Fibroblast of lung (primary cell): ENCODE results near the gene ITPA.
"Not testable (repeated sequence)": the region's sequence is repeated elsewhere in the genome, so short reads cannot be mapped to it uniquely, and the experiment has no call there.

Experiments
- EZH2 ChIP-seq: IDR thresholded peaks from 2 replicates; pipeline ENCODE4 v1.5.1; 2012; ENCODE audit warnings: low read length, control low read depth, mild to moderate bottlenecking; ENCODE audit errors: missing control alignments
- TF ChIP-seq, protein P1 (sequence below), 2 donors: IDR thresholded peaks in 1 of 2; conservative IDR thresholded peaks in 1 of 2; 1 replicate in 1 of 2; 2 replicates in 1 of 2; pipeline ENCODE4 v1.5.1; 2011 to 2012; ENCODE audit warnings: low read length in 2 of 2, control low read depth in 1 of 2, inconsistent platforms in 1 of 2, low read depth in 1 of 2, mild to moderate bottlenecking in 1 of 2

DNA sequence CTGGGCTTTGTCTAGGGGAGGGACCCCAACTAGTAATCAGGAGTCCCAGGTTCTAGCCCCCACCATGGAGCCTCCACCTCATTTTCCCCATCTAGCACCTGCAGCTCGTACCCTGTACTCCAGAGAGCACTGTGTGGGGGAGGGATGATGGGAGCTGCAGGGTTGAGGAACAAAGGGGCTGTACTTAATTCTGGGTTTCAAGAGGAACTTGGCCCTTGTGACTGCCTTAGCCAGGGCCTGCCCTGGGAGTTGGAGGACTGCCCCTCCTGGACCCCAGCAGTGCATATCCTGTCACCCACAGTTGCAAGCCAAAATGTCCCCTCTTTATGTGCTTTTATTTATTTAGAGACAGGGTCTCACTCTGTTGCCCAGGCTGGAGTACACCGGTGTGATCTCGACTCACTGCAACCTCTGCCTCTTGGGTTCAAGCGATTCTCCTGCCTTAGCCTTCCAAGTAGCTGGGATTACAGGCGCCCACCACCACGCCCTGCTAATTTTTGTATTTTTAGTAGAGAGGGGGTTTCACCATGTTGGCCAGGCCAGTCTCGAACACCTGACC, 6.1 kb downstream of the ITPA start:
- TF ChIP-seq, protein P1, sequence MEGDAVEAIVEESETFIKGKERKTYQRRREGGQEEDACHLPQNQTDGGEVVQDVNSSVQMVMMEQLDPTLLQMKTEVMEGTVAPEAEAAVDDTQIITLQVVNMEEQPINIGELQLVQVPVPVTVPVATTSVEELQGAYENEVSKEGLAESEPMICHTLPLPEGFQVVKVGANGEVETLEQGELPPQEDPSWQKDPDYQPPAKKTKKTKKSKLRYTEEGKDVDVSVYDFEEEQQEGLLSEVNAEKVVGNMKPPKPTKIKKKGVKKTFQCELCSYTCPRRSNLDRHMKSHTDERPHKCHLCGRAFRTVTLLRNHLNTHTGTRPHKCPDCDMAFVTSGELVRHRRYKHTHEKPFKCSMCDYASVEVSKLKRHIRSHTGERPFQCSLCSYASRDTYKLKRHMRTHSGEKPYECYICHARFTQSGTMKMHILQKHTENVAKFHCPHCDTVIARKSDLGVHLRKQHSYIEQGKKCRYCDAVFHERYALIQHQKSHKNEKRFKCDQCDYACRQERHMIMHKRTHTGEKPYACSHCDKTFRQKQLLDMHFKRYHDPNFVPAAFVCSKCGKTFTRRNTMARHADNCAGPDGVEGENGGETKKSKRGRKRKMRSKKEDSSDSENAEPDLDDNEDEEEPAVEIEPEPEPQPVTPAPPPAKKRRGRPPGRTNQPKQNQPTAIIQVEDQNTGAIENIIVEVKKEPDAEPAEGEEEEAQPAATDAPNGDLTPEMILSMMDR (conservative IDR thresholded peaks at IDR 0.05 in 1 of 2, IDR thresholded peaks at IDR 0.05 in 1 of 2; ENCODE audit: low read depth in 1 of 2, low read length in 2 of 2), result not testable (repeated sequence)
- not testable (repeated sequence) for TF ChIP-seq EZH2
